ENCODE measurements around the gene TAAR2.

Gene TAAR2

DNA sequence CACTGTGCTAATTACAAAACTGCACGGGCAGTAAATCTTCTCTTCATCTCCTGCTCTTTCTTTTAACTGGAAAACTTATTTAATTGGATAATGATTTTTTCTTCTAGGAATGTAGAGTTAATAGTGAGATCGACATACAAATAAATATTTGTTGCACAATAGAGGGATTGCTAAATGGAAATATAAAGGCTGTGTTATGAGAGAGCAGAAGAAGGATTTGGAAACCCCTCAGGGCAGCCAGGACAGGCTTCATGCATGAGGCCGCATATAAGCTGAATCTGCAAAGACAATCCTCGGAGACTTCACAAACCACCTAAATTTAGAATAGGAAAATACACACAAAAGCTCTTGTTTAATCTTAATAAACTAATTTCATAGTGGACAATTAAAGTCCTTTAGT, 37.8 kb upstream of the TAAR2 start:
- ChIA-PET CTCF (interaction anchor here (0.6 to 1.2 kb wide), 8 partner anchors 12 to 890 kb away, joined by 3 to 6 read pairs (median 3); partner anchors contain the start of gene SLC18B1), POLR2A (no interaction called here)
- Histone ChIP-seq H3K4me1 (ENCODE audit: control insufficient read depth, insufficient read depth, low read length) (no peaks in the 10 kb centered on the region), H3K4me3 (ENCODE audit: low read depth, low read length) (no peak overlapping the region), H3K36me3 (ENCODE audit: control insufficient read depth in 2 of 2, insufficient read depth in 1 of 2, low read length in 2 of 2) (no peaks in the 10 kb centered on the region), H3K27ac (ENCODE audit: extremely low read depth, low read depth, low read length) (no peak overlapping the region), H3K9me3 (ENCODE audit: control insufficient read depth, insufficient read depth, low read depth, low read length) (no peaks in the 10 kb centered on the region)
- TF ChIP-seq ZNF776 (tag by site-specific recombination; IDR thresholded peaks at IDR 0.05; ENCODE audit: borderline replicate concordance), result no peak

GRCh38 chr6:132659082-132659481, 35.0 kb upstream of the TAAR2 start, which contains the start of gene TAAR1:
TSS of gene TAAR1 (minus strand) at chr6:132659182. CDS start at chr6:132646003, 13,179 bp downstream.
- CTCF ChIA-PET, result interaction anchor here (0.6 to 1.5 kb wide), 3 partner anchors 10 to 691 kb away, joined by 3 to 8 read pairs (median 3); no protein-coding TSS in a partner anchor
- TF ChIP-seq, protein P1, sequence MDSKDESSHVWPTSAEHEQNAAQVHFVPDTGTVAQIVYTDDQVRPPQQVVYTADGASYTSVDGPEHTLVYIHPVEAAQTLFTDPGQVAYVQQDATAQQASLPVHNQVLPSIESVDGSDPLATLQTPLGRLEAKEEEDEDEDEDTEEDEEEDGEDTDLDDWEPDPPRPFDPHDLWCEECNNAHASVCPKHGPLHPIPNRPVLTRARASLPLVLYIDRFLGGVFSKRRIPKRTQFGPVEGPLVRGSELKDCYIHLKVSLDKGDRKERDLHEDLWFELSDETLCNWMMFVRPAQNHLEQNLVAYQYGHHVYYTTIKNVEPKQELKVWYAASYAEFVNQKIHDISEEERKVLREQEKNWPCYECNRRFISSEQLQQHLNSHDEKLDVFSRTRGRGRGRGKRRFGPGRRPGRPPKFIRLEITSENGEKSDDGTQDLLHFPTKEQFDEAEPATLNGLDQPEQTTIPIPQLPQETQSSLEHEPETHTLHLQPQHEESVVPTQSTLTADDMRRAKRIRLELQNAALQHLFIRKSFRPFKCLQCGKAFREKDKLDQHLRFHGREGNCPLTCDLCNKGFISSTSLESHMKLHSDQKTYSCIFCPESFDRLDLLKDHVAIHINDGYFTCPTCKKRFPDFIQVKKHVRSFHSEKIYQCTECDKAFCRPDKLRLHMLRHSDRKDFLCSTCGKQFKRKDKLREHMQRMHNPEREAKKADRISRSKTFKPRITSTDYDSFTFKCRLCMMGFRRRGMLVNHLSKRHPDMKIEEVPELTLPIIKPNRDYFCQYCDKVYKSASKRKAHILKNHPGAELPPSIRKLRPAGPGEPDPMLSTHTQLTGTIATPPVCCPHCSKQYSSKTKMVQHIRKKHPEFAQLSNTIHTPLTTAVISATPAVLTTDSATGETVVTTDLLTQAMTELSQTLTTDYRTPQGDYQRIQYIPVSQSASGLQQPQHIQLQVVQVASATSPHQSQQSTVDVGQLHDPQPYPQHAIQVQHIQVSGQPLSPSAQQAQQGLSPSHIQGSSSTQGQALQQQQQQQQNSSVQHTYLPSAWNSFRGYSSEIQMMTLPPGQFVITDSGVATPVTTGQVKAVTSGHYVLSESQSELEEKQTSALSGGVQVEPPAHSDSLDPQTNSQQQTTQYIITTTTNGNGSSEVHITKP (tag by site-specific recombination; IDR thresholded peaks at IDR 0.05), result no peak
- no peak for TF ChIP-seq IKZF3 (tag by site-specific recombination; IDR thresholded peaks at IDR 0.05)
- TF ChIP-seq, protein P2, sequence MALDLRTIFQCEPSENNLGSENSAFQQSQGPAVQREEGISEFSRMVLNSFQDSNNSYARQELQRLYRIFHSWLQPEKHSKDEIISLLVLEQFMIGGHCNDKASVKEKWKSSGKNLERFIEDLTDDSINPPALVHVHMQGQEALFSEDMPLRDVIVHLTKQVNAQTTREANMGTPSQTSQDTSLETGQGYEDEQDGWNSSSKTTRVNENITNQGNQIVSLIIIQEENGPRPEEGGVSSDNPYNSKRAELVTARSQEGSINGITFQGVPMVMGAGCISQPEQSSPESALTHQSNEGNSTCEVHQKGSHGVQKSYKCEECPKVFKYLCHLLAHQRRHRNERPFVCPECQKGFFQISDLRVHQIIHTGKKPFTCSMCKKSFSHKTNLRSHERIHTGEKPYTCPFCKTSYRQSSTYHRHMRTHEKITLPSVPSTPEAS (tag by site-specific recombination; IDR thresholded peaks at IDR 0.05), result no peak
- no peak for TF ChIP-seq ZNF221 (tag by site-specific recombination; IDR thresholded peaks at IDR 0.05; ENCODE audit: borderline replicate concordance)
- TF ChIP-seq ZNF792 (tag by site-specific recombination; IDR thresholded peaks at IDR 0.05), result no peak
- no peak for TF ChIP-seq ZNF292 (tag by site-specific recombination; IDR thresholded peaks at IDR 0.05; ENCODE audit: borderline replicate concordance, low read depth)
- TF ChIP-seq ZNF16 (tag by site-specific recombination; IDR thresholded peaks at IDR 0.05; ENCODE audit: low read depth), result no peak
- no peak for TF ChIP-seq ZNF366 (tag by site-specific recombination; conservative IDR thresholded peaks at IDR 0.05)
- no peak for TF ChIP-seq ZNF146 (tag by site-specific recombination; IDR thresholded peaks at IDR 0.05)
- no peak for TF ChIP-seq ZNF404 (tag by site-specific recombination; IDR thresholded peaks at IDR 0.05)
- no peak for TF ChIP-seq EGR2 (tag by site-specific recombination; IDR thresholded peaks at IDR 0.05; ENCODE audit: low read depth)
- no peak for TF ChIP-seq ZEB2 (tag by site-specific recombination; IDR thresholded peaks at IDR 0.05)
- no peak for TF ChIP-seq GFI1B (tag by site-specific recombination; IDR thresholded peaks at IDR 0.05)
- Histone ChIP-seq H3K4me3 (ENCODE audit: low read depth, low read length) (no peak within 1 kb of the TSS), H3K36me3 (ENCODE audit: control insufficient read depth in 2 of 2, insufficient read depth in 1 of 2, low read length in 2 of 2) (no peaks in the 10 kb centered on the region), H3K4me1 (ENCODE audit: control insufficient read depth, insufficient read depth, low read length) (no peaks in the 10 kb centered on the region), H3K9me3 (ENCODE audit: control insufficient read depth, insufficient read depth, low read depth, low read length) (no peaks in the 10 kb centered on the region), H3K27ac (ENCODE audit: extremely low read depth, low read depth, low read length) (no peak within 1 kb of the TSS)
- POLR2A ChIA-PET, result no interaction called here

- Histone ChIP-seq H3K4me3 (ENCODE audit: low read depth, low read length) (no peak overlapping the region), H3K27ac (ENCODE audit: extremely low read depth, low read depth, low read length) (no peak overlapping the region), H3K9me3 (ENCODE audit: control insufficient read depth, insufficient read depth, low read depth, low read length) (no peaks in the 10 kb centered on the region), H3K4me1 (ENCODE audit: control insufficient read depth, insufficient read depth, low read length) (peaks cover 11% of the 10 kb centered on the region), H3K36me3 (ENCODE audit: control insufficient read depth in 2 of 2, insufficient read depth in 1 of 2, low read length in 2 of 2) (no peaks in the 10 kb centered on the region)
- CTCF ChIA-PET, result interaction anchor here (0.5 to 0.7 kb wide), 2 partner anchors 107 to 1458 kb away, joined by 3 to 4 read pairs; no protein-coding TSS in a partner anchor
- POLR2A ChIA-PET, result interaction anchor here (0.5 kb wide), 1 partner anchor 19 kb away, joined by 3 read pairs; no protein-coding TSS in a partner anchor
- TF ChIP-seq ZNF843 (tag by site-specific recombination; IDR thresholded peaks at IDR 0.05) (no peak), ZNF76 (tag by site-specific recombination; IDR thresholded peaks at IDR 0.05; ENCODE audit: borderline replicate concordance, low read depth) (no peak), HOXA7 (CRISPR knock-in tag; IDR thresholded peaks at IDR 0.05; ENCODE audit: borderline replicate concordance) (no peak), ATF2 (tag by site-specific recombination; IDR thresholded peaks at IDR 0.05; ENCODE audit: low read depth) (no peak), WT1 (tag by site-specific recombination; IDR thresholded peaks at IDR 0.05) (no peak), ZBTB44 (tag by site-specific recombination; IDR thresholded peaks at IDR 0.05) (no peak)
- TF ChIP-seq, protein P1 (tag by site-specific recombination; IDR thresholded peaks at IDR 0.05), result no peak
Observed at GRCh38 chr6:132651062-132651461, 27.0 kb upstream of the TAAR2 start.
